GM13977 (cell line): ENCODE results near the gene MRPL44.

Experiments
- DNase-seq: peaks from one replicate; pipeline ENCODE4 v3.0.0; 2012; ENCODE audit warnings: low spot score
- in situ Hi-C: fragments of 300-500 bp; cut with MboI; formaldehyde crosslinking; loops from one replicate; pipeline ENCODE4 v1.12.0; 2022; ENCODE audit warnings: low sequenced_read_pairs, low pct_unique_long_range_greater_than_20kb, mixed read lengths, inconsistent platforms; ENCODE audit not compliant: unreplicated experiment
- TF ChIP-seq, protein P1 (sequence below): IDR thresholded peaks from 2 replicates; pipeline ENCODE4 v1.5.1; 2012; ENCODE audit warnings: mild to moderate bottlenecking, control low read depth; ENCODE audit not compliant: insufficient read depth; ENCODE audit errors: extremely low read depth, missing control alignments

Gene MRPL44

DNA sequence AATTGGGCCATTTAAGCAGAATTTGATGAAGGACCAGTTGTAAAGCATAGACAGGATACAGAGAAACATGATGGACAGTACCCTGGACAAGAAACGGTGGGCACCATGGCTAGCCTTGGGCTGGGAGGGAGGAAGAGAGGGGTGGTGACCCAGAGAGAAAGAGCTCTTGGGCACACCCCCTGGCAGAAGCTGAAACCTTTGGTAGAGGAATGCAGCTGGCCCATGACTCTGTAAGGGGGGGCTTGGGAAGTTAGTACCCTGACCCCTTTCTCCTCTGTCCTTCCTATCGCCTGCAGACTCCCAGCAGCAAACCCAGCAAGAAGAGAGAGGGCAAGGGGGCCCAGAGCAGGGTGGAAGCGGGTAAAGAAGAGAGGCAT, 32.6 kb downstream of the MRPL44 start:
- DNase-seq: no peak
- TF ChIP-seq, protein P1, sequence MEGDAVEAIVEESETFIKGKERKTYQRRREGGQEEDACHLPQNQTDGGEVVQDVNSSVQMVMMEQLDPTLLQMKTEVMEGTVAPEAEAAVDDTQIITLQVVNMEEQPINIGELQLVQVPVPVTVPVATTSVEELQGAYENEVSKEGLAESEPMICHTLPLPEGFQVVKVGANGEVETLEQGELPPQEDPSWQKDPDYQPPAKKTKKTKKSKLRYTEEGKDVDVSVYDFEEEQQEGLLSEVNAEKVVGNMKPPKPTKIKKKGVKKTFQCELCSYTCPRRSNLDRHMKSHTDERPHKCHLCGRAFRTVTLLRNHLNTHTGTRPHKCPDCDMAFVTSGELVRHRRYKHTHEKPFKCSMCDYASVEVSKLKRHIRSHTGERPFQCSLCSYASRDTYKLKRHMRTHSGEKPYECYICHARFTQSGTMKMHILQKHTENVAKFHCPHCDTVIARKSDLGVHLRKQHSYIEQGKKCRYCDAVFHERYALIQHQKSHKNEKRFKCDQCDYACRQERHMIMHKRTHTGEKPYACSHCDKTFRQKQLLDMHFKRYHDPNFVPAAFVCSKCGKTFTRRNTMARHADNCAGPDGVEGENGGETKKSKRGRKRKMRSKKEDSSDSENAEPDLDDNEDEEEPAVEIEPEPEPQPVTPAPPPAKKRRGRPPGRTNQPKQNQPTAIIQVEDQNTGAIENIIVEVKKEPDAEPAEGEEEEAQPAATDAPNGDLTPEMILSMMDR: no peak
- in situ Hi-C loops: loop anchor here (25.0 kb wide), 1 partner anchor 272 kb away; no protein-coding TSS in a partner anchor

DNA sequence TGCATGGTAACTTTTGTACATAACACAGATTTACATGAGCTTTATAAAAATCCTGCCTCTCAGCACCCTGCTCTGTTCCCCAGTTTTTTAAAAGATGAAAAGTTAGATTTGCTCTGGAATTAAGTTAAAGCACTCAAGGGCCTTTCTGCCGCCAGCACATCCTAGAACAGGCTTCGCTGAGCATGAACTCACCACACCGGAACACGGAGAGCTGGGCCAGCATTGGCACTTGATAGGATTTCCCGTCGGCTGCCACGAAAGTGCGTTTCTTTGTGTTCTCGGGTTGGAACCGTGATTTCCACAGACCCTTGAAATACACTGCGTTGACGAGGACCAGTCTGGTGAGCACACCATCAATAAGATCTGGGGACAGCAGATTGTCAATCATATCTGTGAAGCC, 34.3 kb downstream of the MRPL44 start:
- no peak for DNase-seq
- TF ChIP-seq, protein P1: no peak
- in situ Hi-C loops: loop anchor here (25.0 kb wide), 1 partner anchor 271 kb away; no protein-coding TSS in a partner anchor

DNA sequence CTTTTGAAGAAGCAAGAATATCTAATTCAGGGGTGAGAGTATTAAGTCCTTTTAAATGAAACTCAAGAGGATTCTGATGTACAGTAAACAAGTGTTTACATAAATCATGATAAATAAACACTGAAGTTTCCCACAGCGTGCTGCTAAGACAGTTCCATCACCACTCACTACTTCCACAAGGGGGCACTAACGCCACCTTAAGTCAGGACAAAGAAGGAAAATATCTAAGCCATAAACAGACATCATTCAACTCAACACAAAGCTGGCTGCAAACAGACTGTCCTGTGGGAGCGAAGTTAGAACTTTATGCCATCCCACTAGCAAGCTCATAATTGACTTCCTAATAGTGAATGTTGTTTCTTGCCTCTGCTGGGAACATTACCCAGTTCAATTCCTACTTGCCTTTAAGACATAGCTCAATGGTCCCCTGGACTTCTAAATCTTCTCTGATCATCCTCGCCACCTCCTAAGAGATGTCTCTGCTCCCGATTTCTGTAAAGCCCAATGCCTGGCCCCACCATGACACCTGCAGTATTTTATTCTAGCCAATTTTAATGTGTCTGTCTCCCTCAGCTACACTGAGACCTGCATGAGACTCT, 36.5 kb downstream of the MRPL44 start:
- peak; percentile 71 for DNase-seq
- TF ChIP-seq, protein P1: peak; percentile 86
- in situ Hi-C loops: loop anchor here (25.0 kb wide), 1 partner anchor 269 kb away; no protein-coding TSS in a partner anchor

DNA sequence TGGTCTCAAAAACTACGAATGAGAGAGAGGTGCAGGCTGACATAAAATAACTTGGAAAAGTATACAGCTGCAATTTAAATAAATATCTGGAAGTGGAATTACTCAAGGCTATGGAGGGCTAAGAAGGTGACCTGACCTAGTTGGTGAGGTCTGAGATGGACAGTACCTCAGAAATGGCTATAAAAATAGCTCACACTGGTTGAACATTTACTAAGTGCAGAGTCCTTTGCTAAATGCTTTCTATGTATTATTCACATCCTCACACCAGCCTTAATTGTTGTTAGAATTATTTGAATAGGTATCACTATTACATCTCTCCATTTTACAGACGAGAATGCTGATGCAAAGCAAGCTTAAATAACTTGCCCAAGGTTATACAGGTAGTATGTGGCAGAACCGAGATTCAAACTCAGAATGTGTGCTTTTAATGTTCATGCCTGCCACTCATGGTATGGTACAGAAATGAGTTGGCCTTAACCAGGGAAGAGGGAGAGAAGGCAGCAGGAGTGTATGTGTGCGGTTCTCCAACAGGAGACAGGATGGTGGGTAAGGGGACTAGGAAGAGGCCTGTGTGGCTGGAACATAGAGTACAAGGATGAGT, 37.4 kb downstream of the MRPL44 start:
- in situ Hi-C loops: loop anchor here (25.0 kb wide), 1 partner anchor 268 kb away; no protein-coding TSS in a partner anchor
- DNase-seq: no peak
- TF ChIP-seq, protein P1: no peak

DNA sequence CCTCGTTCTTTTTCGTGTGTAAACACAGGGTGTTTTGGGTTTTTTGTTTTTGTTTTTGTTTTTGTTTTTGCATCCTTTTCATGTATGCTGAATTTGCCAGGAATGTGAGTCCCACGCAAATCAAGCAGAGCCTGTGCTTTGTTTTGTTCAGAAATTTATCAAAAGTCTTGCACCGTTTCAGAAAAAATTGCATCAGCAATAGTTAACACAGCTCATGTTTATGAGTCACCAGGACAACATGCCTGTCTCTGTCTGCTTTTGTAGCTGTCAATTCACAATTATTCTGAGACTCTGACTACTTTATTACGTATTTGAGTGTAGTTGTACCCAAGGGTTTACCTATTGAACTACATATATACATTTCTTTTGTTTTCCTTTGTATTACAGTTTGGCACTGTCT, 38.3 kb downstream of the MRPL44 start:
- TF ChIP-seq, protein P1: no peak
- no peak for DNase-seq
- in situ Hi-C loops: loop anchor here (25.0 kb wide), 1 partner anchor 267 kb away; no protein-coding TSS in a partner anchor

DNA sequence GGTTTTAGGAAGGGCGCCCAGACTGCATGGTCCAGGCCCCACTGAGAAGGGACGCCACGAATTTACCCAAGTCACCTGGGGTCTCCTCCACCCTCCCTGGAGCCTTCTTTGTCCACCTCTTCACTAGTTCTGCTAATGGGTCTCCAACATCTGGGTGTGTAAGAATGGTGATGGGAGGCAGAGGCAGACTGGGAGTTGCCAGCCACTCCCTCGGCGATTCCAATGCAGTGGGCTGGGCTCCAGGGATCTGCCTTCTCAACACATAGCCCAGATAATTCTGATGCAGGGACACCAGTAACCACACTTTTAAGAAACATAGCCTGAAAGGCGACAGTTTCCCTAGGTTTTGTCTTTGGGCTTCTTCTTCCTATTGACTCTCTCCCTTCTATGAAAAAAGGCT, 39.1 kb downstream of the MRPL44 start:
- no peak for DNase-seq
- TF ChIP-seq, protein P1: no peak
- in situ Hi-C loops: loop anchor here (25.0 kb wide), 1 partner anchor 266 kb away; no protein-coding TSS in a partner anchor
